Measurements from ENCODE around the gene DCXR.

The DCXR gene

DNA sequence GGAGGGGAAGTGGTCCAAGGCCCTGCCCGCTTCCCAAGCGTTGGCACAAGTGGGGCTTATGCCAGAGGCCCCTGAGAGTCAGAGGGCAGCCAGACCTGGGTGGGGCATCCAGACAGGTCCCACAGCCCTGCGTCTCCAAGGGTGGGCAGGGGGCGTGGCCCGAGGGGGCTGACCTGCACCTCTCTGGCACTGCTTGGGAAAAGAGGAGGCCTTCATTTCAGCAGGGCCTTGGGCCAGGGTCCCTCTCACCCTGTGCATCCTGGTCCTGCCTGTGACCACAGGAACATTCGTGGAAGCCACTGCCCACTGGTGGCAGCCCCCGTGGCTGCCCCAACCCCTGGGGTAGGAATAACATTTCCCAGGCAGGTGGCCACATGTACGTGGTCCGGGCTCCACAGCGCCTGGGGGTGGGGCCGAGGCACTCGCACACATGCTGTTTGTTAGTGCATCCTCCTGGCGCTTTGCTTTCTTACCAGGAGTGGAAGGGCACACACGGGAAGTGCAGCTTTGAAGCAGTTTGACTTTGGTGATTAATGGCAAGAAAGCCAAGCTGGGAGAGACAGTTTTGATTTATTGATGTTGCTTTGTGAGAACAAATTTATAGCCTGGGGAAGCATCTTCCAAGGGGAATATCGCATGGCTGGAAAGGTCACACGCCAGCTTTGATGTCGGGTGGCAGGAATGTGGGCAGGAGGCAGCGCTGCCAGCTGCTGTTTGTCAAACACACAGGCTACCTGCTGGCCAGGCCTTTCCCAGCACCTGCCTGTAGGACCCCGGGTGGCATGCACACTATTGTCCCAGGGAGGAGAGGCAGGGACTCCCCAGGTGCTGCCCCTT, 19.1 kb downstream of the DCXR start:
- no peak for DNase-seq
- in situ Hi-C loops (cut with HindIII; ENCODE audit: low pct_ligation_motif_present, low pct_unique_long_range_greater_than_20kb, low sequenced_read_pairs), result no loop called here

GRCh38 chr17:82017612-82018151, 19.8 kb downstream of the DCXR start:
- DNase-seq, result no peak
- in situ Hi-C loops (cut with HindIII; ENCODE audit: low pct_ligation_motif_present, low pct_unique_long_range_greater_than_20kb, low sequenced_read_pairs), result no loop called here

DNA sequence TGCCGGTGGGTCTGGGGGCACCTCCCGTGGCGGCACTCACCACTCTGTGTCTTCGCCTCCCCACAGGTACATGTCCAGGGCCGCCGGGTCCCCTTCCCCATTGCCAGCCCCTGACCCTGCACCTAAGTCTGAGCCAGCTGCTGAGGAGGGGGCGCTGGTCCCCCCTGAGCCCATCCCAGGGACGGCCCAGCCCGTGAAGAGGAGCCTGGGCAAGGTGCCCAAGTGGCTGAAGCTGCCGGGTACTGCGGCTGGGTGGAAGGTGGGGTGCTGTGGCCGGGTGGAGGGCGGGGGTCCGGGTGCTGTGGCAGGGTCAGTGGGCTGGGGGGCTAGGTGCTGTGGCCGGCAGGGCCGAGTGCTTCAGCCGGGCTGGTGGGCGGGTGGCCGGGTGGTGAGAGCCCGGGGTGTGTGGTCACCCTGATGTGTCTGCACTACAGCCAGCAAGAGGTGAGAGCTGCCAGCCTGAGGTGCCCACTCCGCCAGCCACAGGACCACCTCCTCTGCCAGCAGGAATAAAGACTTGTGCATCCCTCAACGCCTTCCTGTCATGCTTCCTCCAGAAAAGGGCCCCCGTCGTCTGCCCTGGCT, 20.5 kb downstream of the DCXR start:
- DNase-seq, result no peak
- in situ Hi-C loops (cut with HindIII; ENCODE audit: low pct_ligation_motif_present, low pct_unique_long_range_greater_than_20kb, low sequenced_read_pairs), result no loop called here

DNA sequence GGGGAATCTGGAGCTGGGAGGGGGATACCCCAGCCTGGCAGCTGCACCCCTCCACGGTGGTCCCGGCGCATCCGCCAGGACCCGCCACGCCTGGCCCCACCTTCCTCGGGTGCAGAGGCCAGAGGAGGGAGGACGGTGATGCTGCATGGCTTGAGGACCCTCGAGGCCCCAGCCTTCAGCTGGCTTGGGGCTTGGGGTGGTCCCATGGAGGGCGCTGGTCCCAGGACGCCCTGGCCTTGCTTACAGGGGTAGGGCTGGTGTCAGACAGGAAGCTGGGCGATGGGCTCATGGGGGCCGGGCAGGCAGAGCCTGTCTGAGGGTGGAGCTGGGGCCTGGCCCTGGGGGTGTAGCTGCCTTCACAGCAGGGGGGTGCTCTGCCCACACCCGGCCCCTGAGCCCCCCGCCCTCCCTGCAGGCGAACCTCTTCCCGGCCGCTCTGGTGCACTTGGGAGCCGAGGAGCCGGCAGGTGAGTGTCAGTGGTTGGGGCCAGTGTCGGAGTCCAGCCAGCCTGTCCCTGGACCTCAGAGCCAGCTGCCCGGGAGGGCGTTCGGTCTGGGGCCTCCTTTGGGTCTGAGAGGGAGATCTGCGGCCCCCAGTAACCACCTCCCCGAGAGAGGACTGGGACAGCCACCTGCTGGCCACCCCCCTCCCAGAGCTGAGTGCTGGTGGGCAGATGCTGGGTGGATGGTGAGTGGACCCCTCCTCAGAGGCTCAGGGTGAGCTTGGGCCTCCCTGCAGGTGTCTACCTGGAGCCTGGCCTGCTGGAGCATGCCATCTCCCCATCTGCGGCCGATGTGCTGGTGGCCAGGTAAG, 21.2 kb downstream of the DCXR start:
- DNase-seq, result no peak
- in situ Hi-C loops (cut with HindIII; ENCODE audit: low pct_ligation_motif_present, low pct_unique_long_range_greater_than_20kb, low sequenced_read_pairs), result no loop called here

GRCh38 chr17:82015311-82015971, 22.1 kb downstream of the DCXR start:
- DNase-seq, result no peak
- in situ Hi-C loops (cut with HindIII; ENCODE audit: low pct_ligation_motif_present, low pct_unique_long_range_greater_than_20kb, low sequenced_read_pairs), result no loop called here

- in situ Hi-C loops (cut with HindIII; ENCODE audit: low pct_ligation_motif_present, low pct_unique_long_range_greater_than_20kb, low sequenced_read_pairs), result no loop called here
- no peak for DNase-seq
Measured at GRCh38 chr17:82014971-82015310, 22.6 kb downstream of the DCXR start.

- no peak for DNase-seq
- in situ Hi-C loops (cut with HindIII; ENCODE audit: low pct_ligation_motif_present, low pct_unique_long_range_greater_than_20kb, low sequenced_read_pairs), result no loop called here
Measured at GRCh38 chr17:82014432-82014831, 23.1 kb downstream of the DCXR start.

- in situ Hi-C loops (cut with HindIII; ENCODE audit: low pct_ligation_motif_present, low pct_unique_long_range_greater_than_20kb, low sequenced_read_pairs), result no loop called here
- DNase-seq, result no peak
Measured at GRCh38 chr17:82013772-82014321, 23.6 kb downstream of the DCXR start.

DNA sequence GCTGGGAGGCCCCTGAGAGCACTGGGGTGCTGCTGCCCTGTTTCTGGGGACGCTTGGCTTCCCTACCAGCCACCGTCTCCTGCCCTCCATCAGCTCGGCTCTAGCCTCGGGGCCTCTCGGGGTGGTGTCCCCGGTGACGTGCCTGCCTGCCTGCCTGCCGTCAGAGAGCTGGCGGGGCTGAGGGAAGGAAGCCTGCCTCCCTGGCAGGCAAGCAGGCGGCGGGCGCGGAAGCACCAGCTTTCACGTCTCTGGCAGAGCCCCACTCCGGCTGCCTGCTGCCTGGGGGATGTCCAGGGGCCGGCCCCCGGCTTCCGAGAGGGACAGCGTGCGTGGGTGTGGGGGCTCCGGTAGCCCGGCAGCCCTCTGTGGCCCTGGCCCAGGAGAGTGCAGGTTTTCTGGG, 24.2 kb downstream of the DCXR start:
- DNase-seq, result no peak
- in situ Hi-C loops (cut with HindIII; ENCODE audit: low pct_ligation_motif_present, low pct_unique_long_range_greater_than_20kb, low sequenced_read_pairs), result no loop called here

DNA sequence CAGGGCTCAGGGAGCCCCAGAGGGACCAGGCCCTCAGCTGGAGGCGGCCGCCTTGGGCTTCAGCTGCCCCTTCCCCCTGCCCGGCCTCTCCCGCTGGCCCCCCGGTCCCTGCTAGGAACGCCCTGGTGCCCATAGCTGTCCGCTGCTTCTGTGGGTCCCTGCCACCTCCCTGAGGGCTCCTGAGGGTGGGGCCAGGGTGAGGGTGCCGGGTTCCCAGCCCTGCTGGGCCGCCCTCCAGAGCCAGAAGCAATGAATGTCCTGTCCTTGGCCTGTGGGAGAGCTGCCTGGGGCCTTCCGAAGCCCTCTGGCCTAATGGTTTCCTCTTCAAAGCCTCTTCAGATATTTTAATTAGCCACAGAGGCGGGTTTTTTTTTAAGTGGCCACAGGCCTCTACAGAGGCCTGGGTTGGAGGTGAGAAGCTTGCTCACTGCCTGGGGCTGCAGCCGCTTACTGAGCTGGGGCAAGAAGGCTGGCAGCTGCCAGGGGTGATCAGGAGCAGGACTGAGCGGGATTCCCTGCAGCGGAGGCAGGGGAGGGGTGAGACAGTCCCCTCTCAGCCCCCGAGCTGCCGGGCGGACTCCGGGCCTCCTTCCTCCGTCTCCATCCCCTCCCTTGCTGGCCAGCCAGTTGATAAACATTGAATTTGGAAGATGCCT, 24.7 kb downstream of the DCXR start:
- no peak for DNase-seq
- in situ Hi-C loops (cut with HindIII; ENCODE audit: low pct_ligation_motif_present, low pct_unique_long_range_greater_than_20kb, low sequenced_read_pairs), result no loop called here

GRCh38 chr17:82012261-82012639, 25.2 kb downstream of the DCXR start:
- in situ Hi-C loops (cut with HindIII; ENCODE audit: low pct_ligation_motif_present, low pct_unique_long_range_greater_than_20kb, low sequenced_read_pairs), result no loop called here
- DNase-seq, result no peak

GRCh38 chr17:82011617-82012187, 25.8 kb downstream of the DCXR start:
- DNase-seq, result no peak
- in situ Hi-C loops (cut with HindIII; ENCODE audit: low pct_ligation_motif_present, low pct_unique_long_range_greater_than_20kb, low sequenced_read_pairs), result no loop called here

DNA sequence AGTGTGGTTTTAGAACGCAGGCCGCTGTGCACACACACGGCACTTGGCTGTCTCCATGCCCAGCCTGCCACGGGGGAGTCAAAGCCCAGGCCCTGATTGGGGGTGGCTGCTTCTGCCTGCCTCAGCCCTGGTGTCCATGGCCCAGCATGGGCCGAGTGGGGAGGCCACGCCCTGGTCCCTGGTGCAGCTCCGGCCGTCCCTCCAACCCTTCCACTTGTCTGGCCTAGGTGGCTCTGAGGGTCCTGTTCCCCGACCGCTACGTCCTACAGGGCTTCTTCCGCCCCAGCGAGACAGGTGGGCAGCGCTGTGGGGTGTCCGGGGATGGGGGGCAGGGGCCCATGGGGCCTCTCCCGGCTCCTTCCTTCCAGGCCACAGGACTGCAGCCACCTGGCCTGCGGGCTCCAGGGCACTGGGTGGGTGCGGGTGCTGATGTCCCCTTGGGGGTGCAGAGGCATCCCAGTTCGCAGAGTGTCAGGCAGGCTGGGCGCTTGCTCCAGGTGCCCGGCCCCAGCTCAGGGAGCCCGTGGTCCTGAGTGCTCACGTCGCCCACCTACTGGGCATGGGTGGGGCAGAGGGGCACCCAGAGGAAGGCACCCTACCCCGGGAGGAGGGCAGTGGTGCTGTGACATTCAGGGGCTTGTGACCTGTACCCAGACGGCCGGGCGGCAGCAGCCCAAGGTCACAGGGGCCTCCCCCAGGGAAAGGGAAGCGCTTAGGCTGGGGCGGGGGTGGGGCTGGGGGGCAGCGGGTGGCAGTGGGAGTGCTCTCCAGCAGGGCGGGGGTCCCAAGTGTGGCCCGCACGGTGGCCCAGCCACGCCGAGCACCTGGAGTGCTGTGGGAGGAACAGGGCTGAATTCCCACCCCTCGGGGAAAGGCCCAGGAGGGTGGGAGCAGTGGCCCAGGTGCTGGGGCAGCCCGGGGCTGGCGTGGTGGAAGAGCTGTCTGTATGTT, 26.6 kb downstream of the DCXR start:
- no peak for DNase-seq
- in situ Hi-C loops (cut with HindIII; ENCODE audit: low pct_ligation_motif_present, low pct_unique_long_range_greater_than_20kb, low sequenced_read_pairs), result no loop called here

GRCh38 chr17:82009413-82009812, 28.1 kb downstream of the DCXR start:
- in situ Hi-C loops (cut with HindIII; ENCODE audit: low pct_ligation_motif_present, low pct_unique_long_range_greater_than_20kb, low sequenced_read_pairs), result no loop called here
- DNase-seq, result no peak

GRCh38 chr17:82008941-82009405, 28.5 kb downstream of the DCXR start:
- in situ Hi-C loops (cut with HindIII; ENCODE audit: low pct_ligation_motif_present, low pct_unique_long_range_greater_than_20kb, low sequenced_read_pairs), result no loop called here

DNA sequence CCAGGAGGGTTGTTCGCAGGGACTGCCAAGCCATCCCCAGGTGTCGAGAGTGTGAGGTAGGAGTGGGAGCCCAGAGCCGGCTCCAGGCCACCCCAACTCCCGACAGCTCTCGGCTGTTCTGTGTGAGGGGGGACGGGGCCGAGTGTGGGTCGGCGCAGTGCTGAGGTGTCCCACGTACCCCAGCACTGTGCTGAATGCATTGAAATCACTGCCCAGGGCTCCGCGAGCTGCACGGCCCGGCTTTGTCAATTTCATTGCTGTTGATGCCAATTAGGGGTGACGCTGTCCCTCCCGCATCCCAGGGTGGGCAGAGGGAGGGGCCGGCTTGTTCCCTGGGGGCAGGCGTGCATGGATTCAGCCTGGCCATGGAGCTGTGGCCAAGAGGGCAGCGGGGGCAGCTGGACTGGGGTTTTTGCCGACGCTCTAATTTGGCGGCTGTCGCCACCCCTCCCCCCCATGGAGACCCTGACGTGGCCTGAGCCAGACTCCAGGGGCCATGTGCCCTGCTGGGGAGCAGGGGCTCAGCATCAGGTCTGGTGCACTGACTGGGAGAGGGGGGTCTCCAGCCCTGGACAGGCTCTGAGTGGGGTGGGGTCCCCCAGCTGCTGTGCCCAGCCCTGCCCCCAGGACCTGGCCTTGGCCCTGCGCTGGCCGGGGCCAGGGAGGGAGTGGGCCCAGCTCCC, 29.1 kb downstream of the DCXR start:
- no peak for DNase-seq
- in situ Hi-C loops (cut with HindIII; ENCODE audit: low pct_ligation_motif_present, low pct_unique_long_range_greater_than_20kb, low sequenced_read_pairs), result no loop called here

More at GRCh38 chr17:82008941-82009405, 28.5 kb downstream of the DCXR start:
- no peak for DNase-seq
